HEK293 (cell line): ENCODE data around the gene MRPL43.

Experiments
- GFI1B ChIP-seq: fragments of 450-650 bp; formaldehyde crosslinking; IDR thresholded peaks from 2 replicates; pipeline ENCODE4 v1.5.1; 2016; ENCODE audit warnings: missing biosample characterization, missing genetic modification characterization
- KLF10 ChIP-seq: fragments of 450-650 bp; IDR thresholded peaks from 2 replicates; pipeline ENCODE4 v1.5.1; 2018; ENCODE audit warnings: missing biosample characterization, mild to moderate bottlenecking, missing genetic modification characterization
- KLF9 ChIP-seq: fragments of 450-650 bp; formaldehyde crosslinking; IDR thresholded peaks from 2 replicates; pipeline ENCODE4 v1.5.1; 2016; ENCODE audit warnings: missing biosample characterization, missing genetic modification characterization, low read depth
- PRDM2 ChIP-seq: fragments of 450-650 bp; formaldehyde crosslinking; IDR thresholded peaks from 2 replicates; pipeline ENCODE4 v1.5.1; 2016; ENCODE audit warnings: missing biosample characterization, missing genetic modification characterization, borderline replicate concordance
- SALL2 ChIP-seq: fragments of 450-650 bp; formaldehyde crosslinking; IDR thresholded peaks from 2 replicates; pipeline ENCODE4 v1.5.0; 2017; ENCODE audit warnings: missing biosample characterization, mild to moderate bottlenecking, missing genetic modification characterization, borderline replicate concordance
- TRIM28 ChIP-seq: IDR thresholded peaks from 2 replicates; pipeline ENCODE4 v1.6.1; 2011; ENCODE audit warnings: low read length, control low read depth, borderline replicate concordance
- ZBTB20 ChIP-seq: fragments of 450-650 bp; formaldehyde crosslinking; IDR thresholded peaks from 2 replicates; pipeline ENCODE4 v1.5.1; 2016; ENCODE audit warnings: missing biosample characterization, missing genetic modification characterization
- ZFP37 ChIP-seq: fragments of 450-650 bp; formaldehyde crosslinking; IDR thresholded peaks from 2 replicates; pipeline ENCODE4 v1.5.1; 2016; ENCODE audit warnings: missing biosample characterization, missing genetic modification characterization
- ZNF148 ChIP-seq: fragments of 450-650 bp; formaldehyde crosslinking; IDR thresholded peaks from 2 replicates; pipeline ENCODE4 v1.5.0; 2017; ENCODE audit warnings: missing biosample characterization, missing genetic modification characterization, borderline replicate concordance
- ZNF157 ChIP-seq: fragments of 450-650 bp; formaldehyde crosslinking; IDR thresholded peaks from 2 replicates; pipeline ENCODE4 v1.5.1; 2016; ENCODE audit warnings: missing biosample characterization, missing genetic modification characterization
- ZNF169 ChIP-seq: fragments of 450-650 bp; formaldehyde crosslinking; IDR thresholded peaks from 2 replicates; pipeline ENCODE4 v1.5.1; 2016; ENCODE audit warnings: missing biosample characterization, missing genetic modification characterization
- ZNF19 ChIP-seq: fragments of 450-650 bp; formaldehyde crosslinking; IDR thresholded peaks from 2 replicates; pipeline ENCODE4; 2016; ENCODE audit warnings: missing biosample characterization, missing genetic modification characterization, low read depth
- ZNF211 ChIP-seq: fragments of 450-650 bp; formaldehyde crosslinking; IDR thresholded peaks from 2 replicates; pipeline ENCODE4 v1.5.1; 2016; ENCODE audit warnings: low read depth, missing biosample characterization, missing genetic modification characterization
- ZNF221 ChIP-seq: fragments of 450-650 bp; formaldehyde crosslinking; IDR thresholded peaks from 2 replicates; pipeline ENCODE4 v1.5.1; 2017; ENCODE audit warnings: missing biosample characterization, missing genetic modification characterization, borderline replicate concordance
- ZNF23 ChIP-seq: fragments of 450-650 bp; formaldehyde crosslinking; IDR thresholded peaks from 2 replicates; pipeline ENCODE4 v1.5.1; 2016; ENCODE audit warnings: missing biosample characterization, missing genetic modification characterization, borderline replicate concordance
- ZNF266 ChIP-seq: fragments of 450-650 bp; formaldehyde crosslinking; IDR thresholded peaks from 2 replicates; pipeline ENCODE4 v1.5.1; 2016; ENCODE audit warnings: missing biosample characterization, missing genetic modification characterization, low read depth
- ZNF274 ChIP-seq, 2 experiments: fragments of 200-500 bp in 1 of 2; fragments of 450-650 bp in 1 of 2; sonication (Bioruptor generic) in 1 of 2; formaldehyde crosslinking in 1 of 2; IDR thresholded peaks; 2 replicates each; pipeline versions ENCODE4 v1.5.1 to v1.6.1; 2014 to 2016; ENCODE audit warnings: borderline replicate concordance in 1 of 2, inconsistent platforms in 1 of 2, low read length in 1 of 2, missing biosample characterization in 1 of 2, missing genetic modification characterization in 1 of 2
- ZNF302 ChIP-seq: fragments of 450-650 bp; formaldehyde crosslinking; IDR thresholded peaks from 2 replicates; pipeline ENCODE4 v1.5.1; 2016; ENCODE audit warnings: missing biosample characterization, missing genetic modification characterization, low read depth
- ZNF335 ChIP-seq: fragments of 450-650 bp; formaldehyde crosslinking; conservative IDR thresholded peaks from 2 replicates; pipeline ENCODE4 v1.5.1; 2016; ENCODE audit warnings: missing biosample characterization, missing genetic modification characterization
- ZNF398 ChIP-seq: fragments of 450-650 bp; formaldehyde crosslinking; IDR thresholded peaks from 2 replicates; pipeline ENCODE4 v1.5.1; 2017; ENCODE audit warnings: missing biosample characterization, missing genetic modification characterization
- ZNF473 ChIP-seq: fragments of 450-650 bp; formaldehyde crosslinking; IDR thresholded peaks from 2 replicates; pipeline ENCODE4 v1.5.1; 2017; ENCODE audit warnings: missing biosample characterization, missing genetic modification characterization
- ZNF513 ChIP-seq: fragments of 450-650 bp; IDR thresholded peaks from 2 replicates; pipeline ENCODE4 v1.5.1; 2018; ENCODE audit warnings: missing biosample characterization, missing genetic modification characterization
- ZNF530 ChIP-seq: fragments of 450-650 bp; formaldehyde crosslinking; IDR thresholded peaks from 2 replicates; pipeline ENCODE4 v1.5.1; 2016; ENCODE audit warnings: low read depth, missing biosample characterization, missing genetic modification characterization
- ZNF561 ChIP-seq: fragments of 450-650 bp; IDR thresholded peaks from 2 replicates; pipeline ENCODE4 v1.5.1; 2018; ENCODE audit warnings: missing biosample characterization, missing genetic modification characterization, borderline replicate concordance
- ZNF621 ChIP-seq: fragments of 450-650 bp; formaldehyde crosslinking; IDR thresholded peaks from 2 replicates; pipeline ENCODE4 v1.5.1; 2017; ENCODE audit warnings: missing biosample characterization, missing genetic modification characterization
- ZNF670 ChIP-seq: fragments of 450-650 bp; formaldehyde crosslinking; IDR thresholded peaks from 2 replicates; pipeline ENCODE4 v1.5.1; 2016; ENCODE audit warnings: missing biosample characterization, missing genetic modification characterization, low read depth
- ZNF792 ChIP-seq: fragments of 450-650 bp; formaldehyde crosslinking; IDR thresholded peaks from 2 replicates; pipeline ENCODE4 v1.5.1; 2016; ENCODE audit warnings: missing biosample characterization, missing genetic modification characterization
- ZXDB ChIP-seq: fragments of 450-650 bp; formaldehyde crosslinking; IDR thresholded peaks from 2 replicates; pipeline ENCODE4 v1.5.1; 2016; ENCODE audit warnings: missing biosample characterization, missing genetic modification characterization

MRPL43 gene

DNA sequence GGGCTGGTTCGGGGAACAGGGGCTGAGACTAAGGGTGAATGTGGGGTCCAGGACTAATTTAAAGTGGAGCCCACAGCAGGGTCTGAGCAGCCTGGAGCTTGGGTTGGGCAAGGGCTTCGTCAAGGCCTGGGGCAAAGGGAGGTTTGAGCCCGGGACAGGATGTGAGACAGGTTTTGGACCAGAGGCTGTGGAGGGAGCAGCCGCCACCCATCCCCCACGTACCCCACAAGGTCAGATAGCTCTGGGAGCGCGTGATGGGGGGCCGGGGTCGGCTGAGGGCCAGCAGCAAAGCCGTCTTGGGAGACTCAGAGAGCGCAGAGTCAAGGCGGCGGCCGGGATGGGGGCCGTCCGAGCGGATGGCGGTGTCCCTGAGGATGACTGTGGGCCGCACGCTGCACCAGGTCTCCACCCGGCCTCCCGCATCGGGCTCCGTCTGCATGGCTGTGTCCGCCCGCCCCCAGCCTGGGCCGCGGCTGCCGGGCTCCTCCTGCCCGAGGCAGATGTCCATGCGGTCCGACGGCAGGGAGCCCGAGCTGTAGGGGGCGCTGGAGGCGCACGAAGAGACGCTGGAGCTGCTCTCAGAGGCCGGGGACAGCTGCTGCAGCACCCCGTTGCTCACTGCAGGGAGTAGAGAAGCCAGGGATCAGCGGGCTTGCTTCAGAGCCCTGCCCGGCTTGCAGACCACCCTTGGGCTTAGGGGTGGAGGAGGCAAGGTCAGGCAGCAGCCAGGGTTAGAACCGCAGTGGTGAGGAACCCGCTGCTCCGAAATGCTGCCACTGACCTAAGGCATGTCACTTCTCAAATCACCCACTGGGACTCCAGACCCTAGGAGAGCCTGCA, 31.5 kb upstream of the MRPL43 start (continued):
- TF ChIP-seq ZNF792 (no peak), ZNF302 (tag by site-specific recombination) (no peak), ZXDB (tag by site-specific recombination) (no peak), ZNF19 (tag by site-specific recombination) (no peak), ZNF157 (no peak), ZFP37 (peak; percentile 75; the same call in 1 of the 2 replicates), ZNF335 (no peak), ZNF274 (IDR thresholded peaks at IDR 0.05; ENCODE audit: low read length) (no peak), ZNF274 (tag by site-specific recombination; IDR thresholded peaks at IDR 0.05; ENCODE audit: borderline replicate concordance) (no peak), ZNF513 (no peak), ZNF621 (no peak), TRIM28 (no peak), ZNF148 (tag by site-specific recombination) (no peak), KLF10 (tag by site-specific recombination) (no peak), ZBTB20 (tag by site-specific recombination) (no peak), PRDM2 (tag by site-specific recombination) (no peak), ZNF473 (tag by site-specific recombination) (no peak), ZNF670 (no peak), ZNF23 (no peak), ZNF266 (tag by site-specific recombination) (no peak), ZNF169 (no peak), ZNF561 (tag by site-specific recombination) (peak; percentile 70; the same call in 1 of the 2 replicates), ZNF211 (tag by site-specific recombination) (no peak), KLF9 (tag by site-specific recombination) (no peak), ZNF530 (tag by site-specific recombination) (no peak), ZNF398 (tag by site-specific recombination) (no peak; the same call in 1 of the 2 replicates), SALL2 (tag by site-specific recombination) (no peak), GFI1B (no peak), ZNF221 (no peak)
